ENCODE results near the gene DNLZ. TPM values are rescaled to one million over a fixed set of nuclear protein-coding genes. Genes with fewer than 3 reads are reported as not detected.

DNLZ gene
- total and polyA plus RNA-seq, 9 of the 15 experiments (the other 6 are each of a cell fraction or from before 2014, with no cell fraction given): 0.17 to 44.6 (median 3.4) TPM

- TF ChIP-seq CREB3L1 (IDR thresholded peaks at IDR 0.05; ENCODE audit: borderline replicate concordance, low read depth) (peak; percentile 41; the same call in 1 of the 2 replicates), EP300 (IDR thresholded peaks at IDR 0.05; ENCODE audit: low read length) (0 out of 2 replicates have a peak, but pooled peaks have one; percentile 4), MYNN (IDR thresholded peaks at IDR 0.05) (0 out of 2 replicates have a peak, but pooled peaks have one; percentile 17), MYNN (CRISPR knock-in tag; IDR thresholded peaks at IDR 0.05) (no peak), STAT5B (CRISPR knock-in tag; IDR thresholded peaks at IDR 0.05) (no peak), MYC (IDR thresholded peaks at IDR 0.05; ENCODE audit: low read depth, low read length) (peak; percentile 80), MYC (CRISPR knock-in tag; IDR thresholded peaks at IDR 0.05; ENCODE audit: borderline replicate concordance, low read depth) (no peak), ZFP36 (IDR thresholded peaks at IDR 0.05; ENCODE audit: low read depth, low read length, partially characterized antibody) (no peak), GABPB1 (CRISPR knock-in tag; IDR thresholded peaks at IDR 0.05) (peak; percentile 96), SRSF7 (optimal IDR thresholded peaks at IDR 0.05; ENCODE audit: low read depth, low read length) (no peak), TRIM28 (IDR thresholded peaks at IDR 0.05) (no peak), ELK3 (CRISPR knock-in tag; IDR thresholded peaks at IDR 0.05) (no peak), UBTF (IDR thresholded peaks at IDR 0.05; ENCODE audit: borderline replicate concordance in 1 of 2, low read depth in 2 of 2, low read length in 2 of 2) (0 out of 4 replicates have a peak, but pooled peaks of 1 of the 2 experiments have one; percentile 52), POLR3A (IDR thresholded peaks at IDR 0.05; ENCODE audit: borderline replicate concordance, extremely low read depth, insufficient read depth, insufficient read length) (no peak), ZNF707 (CRISPR knock-in tag; conservative IDR thresholded peaks at IDR 0.05) (no peak), ZC3H4 (CRISPR knock-in tag; IDR thresholded peaks at IDR 0.05; ENCODE audit: borderline replicate concordance) (0 out of 2 replicates have a peak, but pooled peaks have one; percentile 44), HNRNPLL (IDR thresholded peaks at IDR 0.05; ENCODE audit: low read depth, low read length, poor library complexity, severe bottlenecking) (no peak), ZNF232 (CRISPR knock-in tag; IDR thresholded peaks at IDR 0.05) (no peak), MIER1 (IDR thresholded peaks at IDR 0.05; ENCODE audit: low read depth) (no peak), RBM34 (IDR thresholded peaks at IDR 0.05; ENCODE audit: borderline replicate concordance, insufficient read depth, low read length) (no peak), ZNF395 (CRISPR knock-in tag; IDR thresholded peaks at IDR 0.05) (0 out of 2 replicates have a peak, but pooled peaks have one; percentile 25)
Measured at GRCh38 chr9:136400038-136400834, 36.7 kb upstream of the DNLZ start, which contains the start of gene SNAPC4 (continued).

All from K562 (cell line).